H1 (cell line): ENCODE measurements around the gene SLC12A5. TPM values are rescaled to one million over a fixed set of nuclear protein-coding genes. Genes with fewer than 3 reads are reported as not detected.

Experiments used
- BACH1 ChIP-seq: IDR thresholded peaks from 2 replicates; pipeline ENCODE4 v1.6.1; 2012; ENCODE audit warnings: low read length, improper control_type of control experiment
- RFX5 ChIP-seq: IDR thresholded peaks from 2 replicates; pipeline ENCODE4 v1.6.1; 2011; ENCODE audit warnings: low read depth, low read length, improper control_type of control experiment, borderline replicate concordance
- SP1 ChIP-seq: IDR thresholded peaks from 2 replicates; pipeline ENCODE4 v1.6.1; 2011; ENCODE audit warnings: low read depth, low read length
- polyA plus RNA-seq, 7 experiments: library from polyadenylated mRNA; depleted of rRNA in 3 of 7; stranded (reverse) in 5 of 7; unstranded in 2 of 7; fragments of >200 nt in 5 of 7; fragments of 200-250 nt in 2 of 7; gene quantifications; 1 replicate in 5 of 7; 2 replicates in 1 of 7; 4 replicates in 1 of 7; pipeline versions ENCODE4 v1.2.1 to v1.2.3, GENCODE V29; 2011 to 2013; ENCODE audit warnings: missing spikeins in 2 of 7, mixed read lengths in 2 of 7
- total RNA-seq: library from RNA; stranded (reverse); fragmentation: NEBNext Ultra II Directional; extraction: Animal tissue kit (Norgen Biotek cat#: 25700); gene quantifications from 2 replicates; pipeline ENCODE4 v1.2.1, GENCODE V29; 2021

SLC12A5 gene
- total and polyA plus RNA-seq, 2 of the 8 experiments (the other 6 are each of a cell fraction or from before 2014, with no cell fraction given), result 1.9 to 7.3 TPM

- TF ChIP-seq RFX5 (no peak), SP1 (no peak), BACH1 (no peak)
- TF ChIP-seq, all 59 proteins: peak for 0
Measured at GRCh38 chr20:46083531-46084061, 54.6 kb downstream of the SLC12A5 start (continued).
